Measurements from ENCODE around the gene SERPING1. TPM values are rescaled to one million over a fixed set of nuclear protein-coding genes. Genes with fewer than 3 reads are reported as not detected.

Gene SERPING1
- total RNA-seq: 100 to 1,000 TPM in 3 of 4 donors, 10 to 100 TPM in 1; 90.0 to 171 (median 106) TPM

DNA sequence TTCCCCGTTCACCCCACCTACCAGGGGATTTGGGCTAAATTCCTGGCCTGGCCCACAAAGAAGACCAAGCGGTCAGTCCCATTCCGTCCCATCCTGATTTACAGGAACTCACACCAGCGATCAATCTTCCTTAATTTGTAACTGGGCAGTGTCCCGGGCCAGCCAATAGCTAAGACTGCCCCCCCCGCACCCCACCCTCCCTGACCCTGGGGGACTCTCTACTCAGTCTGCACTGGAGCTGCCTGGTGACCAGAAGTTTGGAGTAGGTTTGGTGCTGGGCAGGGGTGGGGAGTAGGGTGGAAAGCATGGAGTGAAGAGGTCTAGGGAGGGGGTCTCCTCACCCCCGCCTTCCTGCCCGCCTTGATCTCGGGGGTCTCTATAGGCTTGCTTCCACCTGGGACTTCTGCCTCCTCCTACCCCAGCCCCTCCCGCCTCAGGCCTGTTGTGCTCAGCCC, at the start of gene SERPING1:
TSS of gene SERPING1 (plus strand) at position 225 of the 455 bp plus-strand sequence. CDS start 586 bp downstream, outside the sequence.
- peaks cover 4 to 16% (median 6%) of the 10 kb centered on the region in 3 donors for H3K27me3 ChIP-seq
- no peaks in the 10 kb centered on the region for H3K36me3 ChIP-seq
- peak; percentile 77 to 82 for ATAC-seq
- TF ChIP-seq, protein P1, sequence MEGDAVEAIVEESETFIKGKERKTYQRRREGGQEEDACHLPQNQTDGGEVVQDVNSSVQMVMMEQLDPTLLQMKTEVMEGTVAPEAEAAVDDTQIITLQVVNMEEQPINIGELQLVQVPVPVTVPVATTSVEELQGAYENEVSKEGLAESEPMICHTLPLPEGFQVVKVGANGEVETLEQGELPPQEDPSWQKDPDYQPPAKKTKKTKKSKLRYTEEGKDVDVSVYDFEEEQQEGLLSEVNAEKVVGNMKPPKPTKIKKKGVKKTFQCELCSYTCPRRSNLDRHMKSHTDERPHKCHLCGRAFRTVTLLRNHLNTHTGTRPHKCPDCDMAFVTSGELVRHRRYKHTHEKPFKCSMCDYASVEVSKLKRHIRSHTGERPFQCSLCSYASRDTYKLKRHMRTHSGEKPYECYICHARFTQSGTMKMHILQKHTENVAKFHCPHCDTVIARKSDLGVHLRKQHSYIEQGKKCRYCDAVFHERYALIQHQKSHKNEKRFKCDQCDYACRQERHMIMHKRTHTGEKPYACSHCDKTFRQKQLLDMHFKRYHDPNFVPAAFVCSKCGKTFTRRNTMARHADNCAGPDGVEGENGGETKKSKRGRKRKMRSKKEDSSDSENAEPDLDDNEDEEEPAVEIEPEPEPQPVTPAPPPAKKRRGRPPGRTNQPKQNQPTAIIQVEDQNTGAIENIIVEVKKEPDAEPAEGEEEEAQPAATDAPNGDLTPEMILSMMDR (IDR thresholded peaks at IDR 0.05 in 4 of 5, conservative IDR thresholded peaks at IDR 0.05 in 1 of 5): no peak
- peak within 1 kb of the TSS; percentile 51 to 64 (median 60) for H3K4me3 ChIP-seq
- DNase-seq: peak; percentile 44 to 72
- H3K27ac ChIP-seq: peak within 1 kb of the TSS; percentile 76 to 90 (median 84)
- H3K4me1 ChIP-seq: peaks cover 0 to 7% of the 10 kb centered on the region in 2 donors
- H3K9me3 ChIP-seq: no peaks in the 10 kb centered on the region
- intact Hi-C loops (cut with DNase I; ENCODE audit: low total_unique reads): loop anchor here (2.0 kb wide), 1 partner anchor 31 kb away; the partner anchor contains the start of gene UBE2L6
- in situ Hi-C loops (cut with MboI; ENCODE audit: low sequenced_read_pairs in 4 of 4): no loop called here

DNA sequence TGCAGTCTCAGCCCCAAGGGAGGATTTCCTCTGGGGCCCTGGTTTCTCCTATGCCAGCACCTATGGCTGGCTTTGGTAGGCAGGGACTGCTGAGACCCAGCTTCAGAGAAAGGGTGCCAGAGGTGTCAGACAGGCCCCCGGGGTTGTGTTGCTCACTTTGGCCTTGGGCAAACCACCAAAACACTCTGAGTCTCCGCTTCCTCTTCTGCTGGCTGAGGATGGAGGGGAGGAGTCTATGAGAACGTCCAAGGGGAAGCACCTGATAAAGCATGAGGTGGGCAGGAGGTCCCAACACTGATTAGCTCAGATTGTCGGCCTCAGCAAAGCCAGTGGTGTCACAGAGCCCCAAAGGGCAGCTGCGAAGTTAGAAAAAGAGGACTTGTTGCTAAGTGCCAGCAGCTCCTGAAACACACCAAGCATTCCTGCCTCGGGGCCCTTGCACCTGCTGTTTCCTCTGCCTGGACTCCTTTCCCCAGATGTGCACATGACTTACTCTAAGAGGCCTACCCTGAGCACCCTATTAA, 49.6 kb upstream of the SERPING1 start:
- no peak for ATAC-seq
- DNase-seq: no peak
- no peak for TF ChIP-seq POLR2A (IDR thresholded peaks at IDR 0.05)
- TF ChIP-seq, protein P1 (IDR thresholded peaks at IDR 0.05 in 4 of 5, conservative IDR thresholded peaks at IDR 0.05 in 1 of 5): no peak
- in situ Hi-C loops (cut with MboI; ENCODE audit: low sequenced_read_pairs in 4 of 4) (no loop called here), intact Hi-C loops (cut with DNase I; ENCODE audit: low total_unique reads) (no loop called here)
- H3K4me1 ChIP-seq: peaks cover 16 to 17% of the 10 kb centered on the region in 2 donors
- H3K36me3 ChIP-seq: peaks cover 0 to 36% of the 10 kb centered on the region in 2 donors
- no peaks in the 10 kb centered on the region for H3K27me3 ChIP-seq
- peak overlapping the region; percentile 89 to 96 (median 92) for H3K27ac ChIP-seq
- no peak overlapping the region for H3K4me3 ChIP-seq
- H3K9me3 ChIP-seq: no peaks in the 10 kb centered on the region

DNA sequence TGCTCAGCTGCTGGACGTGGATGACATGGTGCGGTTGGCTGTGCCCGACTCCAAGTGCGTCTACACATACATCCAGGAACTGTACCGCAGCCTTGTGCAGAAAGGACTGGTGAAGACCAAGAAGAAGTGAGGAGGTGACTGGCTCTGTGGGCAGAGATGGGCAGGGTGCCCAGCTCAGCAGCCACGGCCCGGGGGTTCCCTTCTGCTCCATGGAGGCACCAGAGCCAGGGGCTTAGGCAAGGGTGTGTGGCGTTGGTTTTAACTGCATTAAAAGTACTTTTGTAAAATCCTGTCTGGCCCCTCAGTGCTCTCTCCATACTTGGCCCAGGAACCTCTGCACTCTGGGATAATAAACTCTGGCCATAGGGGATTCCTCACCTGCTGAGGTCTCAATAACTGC, 47.5 kb upstream of the SERPING1 start:
- no peak overlapping the region for H3K4me3 ChIP-seq
- H3K27me3 ChIP-seq: no peaks in the 10 kb centered on the region
- H3K36me3 ChIP-seq: peaks cover 0 to 44% of the 10 kb centered on the region in 2 donors
- no peak for DNase-seq
- H3K9me3 ChIP-seq: no peaks in the 10 kb centered on the region
- TF ChIP-seq, protein P1 (IDR thresholded peaks at IDR 0.05 in 4 of 5, conservative IDR thresholded peaks at IDR 0.05 in 1 of 5): no peak
- no peak for TF ChIP-seq POLR2A (IDR thresholded peaks at IDR 0.05)
- no peak for ATAC-seq
- intact Hi-C loops (cut with DNase I; ENCODE audit: low total_unique reads): no loop called here
- in situ Hi-C loops (cut with MboI; ENCODE audit: low sequenced_read_pairs in 4 of 4): loop anchor here in 1 of 4 donors (25.0 kb wide), 1 partner anchor 262 kb away; no protein-coding TSS in a partner anchor
- H3K27ac ChIP-seq: no peak overlapping the region
- no peaks in the 10 kb centered on the region for H3K4me1 ChIP-seq

DNA sequence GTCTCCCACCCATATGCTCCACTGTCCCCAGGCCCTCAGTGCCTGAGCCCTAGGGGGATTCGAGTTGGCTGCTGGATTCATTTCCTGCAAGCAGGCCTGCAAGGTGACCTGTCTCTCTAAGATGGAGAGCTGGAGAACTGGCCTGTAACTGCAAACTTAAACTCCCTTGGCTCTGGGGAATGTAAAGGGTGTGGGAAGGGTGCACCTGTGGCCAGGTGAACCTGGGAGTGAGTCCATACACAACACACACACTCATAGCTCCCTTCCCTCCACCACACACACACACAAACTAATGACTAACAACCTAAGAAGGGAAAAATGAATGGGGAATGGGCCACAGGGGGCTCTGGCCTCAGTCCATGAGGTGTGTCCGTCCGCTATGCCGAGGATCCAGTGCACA, 45.5 kb upstream of the SERPING1 start:
- H3K27ac ChIP-seq: no peak overlapping the region
- intact Hi-C loops (cut with DNase I; ENCODE audit: low total_unique reads) (no loop called here), in situ Hi-C loops (cut with MboI; ENCODE audit: low sequenced_read_pairs in 4 of 4) (loop anchor here in 1 of 4 donors (25.0 kb wide), 1 partner anchor 260 kb away; no protein-coding TSS in a partner anchor)
- no peaks in the 10 kb centered on the region for H3K4me1 ChIP-seq
- H3K4me3 ChIP-seq: no peak overlapping the region
- no peaks in the 10 kb centered on the region for H3K9me3 ChIP-seq
- TF ChIP-seq, protein P1 (IDR thresholded peaks at IDR 0.05 in 4 of 5, conservative IDR thresholded peaks at IDR 0.05 in 1 of 5): no peak
- TF ChIP-seq POLR2A (IDR thresholded peaks at IDR 0.05): no peak
- H3K36me3 ChIP-seq: peaks cover 0 to 36% of the 10 kb centered on the region in 2 donors
- ATAC-seq (no peak), DNase-seq (no peak)
- no peaks in the 10 kb centered on the region for H3K27me3 ChIP-seq
